IMR-90 (cell line): Measurements from ENCODE around the gene PHGDH. TPM values are rescaled to one million over a fixed set of nuclear protein-coding genes. Genes with fewer than 3 reads are reported as not detected.

Source experiments
- ATAC-seq: fragments of 200-7000 bp; cut with Tn5 transposase; 2 replicates; pipeline ENCODE4 v1.9.1; 2020; ENCODE audit warnings: low read depth, mild to moderate bottlenecking, moderate library complexity
- BruUV-seq: library from RNA; stranded (reverse); fragments of 400-500 nt; replicated peaks from 2 replicates; lab custom pipeline; 2021; lab: Mats Ljungman, UMichigan
- CTCF ChIA-PET: fragments of 300-600 bp; formaldehyde crosslinking; extraction: SDS; loops from one replicate; lab custom pipeline; 2021; ENCODE audit warnings: antibody characterized with exemption; lab: Yijun Ruan, JAX
- POLR2A ChIA-PET: fragments of 300-600 bp; sonication (Branson Sonifier 250); formaldehyde crosslinking; loops from one replicate; lab custom pipeline; 2022; ENCODE audit warnings: antibody characterized with exemption; ENCODE audit not compliant: unreplicated experiment; lab: Charles Lee
- DNase-seq: peaks from one replicate; pipeline ENCODE4 v3.0.0; 2013
- H2AFZ ChIP-seq: replicated peaks from 2 replicates; pipeline ENCODE3; 2013; ENCODE audit warnings: low read length, mild to moderate bottlenecking; ENCODE audit not compliant: poor library complexity
- H2AK5ac ChIP-seq: 2 replicates; pipeline ENCODE4 v1.6.1; 2013; ENCODE audit warnings: low read depth, low read length, inconsistent platforms
- H2AK9ac ChIP-seq: replicated peaks from 2 replicates; pipeline ENCODE3; 2013; ENCODE audit warnings: mild to moderate bottlenecking, low read depth, low read length, moderate library complexity; ENCODE audit not compliant: poor library complexity
- H2BK120ac ChIP-seq: 2 replicates; pipeline ENCODE4 v1.6.1; 2013; ENCODE audit warnings: low read depth, low read length, inconsistent platforms
- H2BK15ac ChIP-seq: 3 replicates; pipeline ENCODE4 v1.6.1; 2013; ENCODE audit warnings: low read depth, low read length, inconsistent platforms
- H2BK20ac ChIP-seq: 2 replicates; pipeline ENCODE4 v1.6.1; 2013; ENCODE audit warnings: low read depth, mild to moderate bottlenecking, inconsistent platforms, low read length, moderate library complexity
- H2BK5ac ChIP-seq: 2 replicates; pipeline ENCODE4 v1.6.1; 2013; ENCODE audit warnings: mild to moderate bottlenecking, low read depth, low read length, inconsistent platforms; ENCODE audit not compliant: poor library complexity, severe bottlenecking
- H3K14ac ChIP-seq: replicated peaks from 2 replicates; pipeline ENCODE4 v1.6.1; 2013; ENCODE audit warnings: low read depth, low read length, inconsistent platforms
- H3K18ac ChIP-seq: 2 replicates; pipeline ENCODE4 v1.6.1; 2013; ENCODE audit warnings: low read depth, low read length, control low read depth
- H3K23ac ChIP-seq: 2 replicates; pipeline ENCODE4 v1.6.1; 2013; ENCODE audit warnings: low read depth, low read length, inconsistent platforms
- H3K27ac ChIP-seq: 2 replicates; pipeline ENCODE4 v1.5.1; 2013; ENCODE audit warnings: mild to moderate bottlenecking, control low read depth, low read length; ENCODE audit not compliant: insufficient read depth
- H3K27me3 ChIP-seq: 2 replicates; pipeline ENCODE4 v1.6.1; 2013; ENCODE audit warnings: low read length; ENCODE audit not compliant: control insufficient read depth, insufficient read depth
- H3K36me3 ChIP-seq: 2 replicates; pipeline ENCODE4 v1.6.1; 2013; ENCODE audit warnings: low read length, mixed read lengths; ENCODE audit not compliant: control insufficient read depth, insufficient read depth
- H3K4ac ChIP-seq: 2 replicates; pipeline ENCODE4 v1.6.1; 2013; ENCODE audit warnings: low read depth, low read length, inconsistent platforms
- H3K4me1 ChIP-seq: 2 replicates; pipeline ENCODE4 v1.6.1; 2013; ENCODE audit warnings: low read length, mixed read lengths; ENCODE audit not compliant: control insufficient read depth, insufficient read depth
- H3K4me2 ChIP-seq: 2 replicates; pipeline ENCODE4 v1.6.1; 2013; ENCODE audit warnings: low read depth, mild to moderate bottlenecking, control low read depth, low read length, moderate library complexity
- H3K4me3 ChIP-seq: 2 replicates; pipeline ENCODE4 v1.5.1; 2013; ENCODE audit warnings: low read depth, mild to moderate bottlenecking, control low read depth, low read length, moderate library complexity; ENCODE audit not compliant: insufficient read depth
- H3K56ac ChIP-seq: 2 replicates; pipeline ENCODE4 v1.6.1; 2013; ENCODE audit warnings: low read length, inconsistent platforms; ENCODE audit not compliant: insufficient read depth; ENCODE audit errors: extremely low read depth
- H3K79me1 ChIP-seq, 2 experiments: 2 replicates each; pipeline ENCODE4 v1.6.1; 2013; ENCODE audit warnings: low read length in 2 of 2, inconsistent platforms in 1 of 2, low read depth in 1 of 2
- H3K9ac ChIP-seq: 2 replicates; pipeline ENCODE4 v1.6.1; 2013; ENCODE audit warnings: low read depth, low read length, control low read depth
- H3K9me1 ChIP-seq: 2 replicates; pipeline ENCODE4 v1.6.1; 2013; ENCODE audit warnings: low read length, inconsistent platforms; ENCODE audit not compliant: insufficient read depth
- H3K9me3 ChIP-seq: 2 replicates; pipeline ENCODE4 v1.6.1; 2013; ENCODE audit warnings: low read length; ENCODE audit not compliant: control insufficient read depth, insufficient read depth
- H4K20me1 ChIP-seq: 2 replicates; pipeline ENCODE4 v1.6.1; 2013; ENCODE audit warnings: low read length, inconsistent platforms; ENCODE audit not compliant: insufficient read depth
- H4K5ac ChIP-seq: 2 replicates; pipeline ENCODE4 v1.6.1; 2013; ENCODE audit warnings: mild to moderate bottlenecking, low read depth, low read length, control low read depth
- H4K8ac ChIP-seq, 2 experiments: 2 replicates each; pipeline ENCODE4 v1.6.1; 2013; ENCODE audit warnings: low read depth in 2 of 2, low read length in 2 of 2, control low read depth in 1 of 2, inconsistent platforms in 1 of 2
- H4K91ac ChIP-seq: 2 replicates; pipeline ENCODE4 v1.6.1; 2013; ENCODE audit warnings: low read depth, low read length, inconsistent platforms; ENCODE audit not compliant: insufficient read depth
- CHD1 ChIP-seq: IDR thresholded peaks from 2 replicates; pipeline ENCODE4 v1.6.1; 2012; ENCODE audit warnings: low read depth, low read length, improper control_type of control experiment
- CTCF ChIP-seq: conservative IDR thresholded peaks from 2 replicates; pipeline ENCODE4 v1.5.1; 2012; ENCODE audit warnings: mild to moderate bottlenecking, low read depth, low read length, improper control_type of control experiment
- MAFK ChIP-seq: IDR thresholded peaks from 2 replicates; pipeline ENCODE4 v1.6.1; 2012; ENCODE audit warnings: low read depth, low read length, improper control_type of control experiment
- MXI1 ChIP-seq: IDR thresholded peaks from 2 replicates; pipeline ENCODE4 v1.6.1; 2012; ENCODE audit warnings: low read depth, mild to moderate bottlenecking, low read length, moderate library complexity, borderline replicate concordance
- USF2 ChIP-seq: fragments of 150-350 bp; IDR thresholded peaks from 2 replicates; pipeline ENCODE4 v1.6.1; 2017; ENCODE audit warnings: mild to moderate bottlenecking, antibody characterized with exemption, low read length, low read depth
- WGBS, 2 experiments: methylation state at CpG; one replicate each; pipeline versions ENCODE4 v1.1.5 to v1.1.7; 2013; ENCODE audit warnings: missing lambda C conversion rate in 2 of 2; ENCODE audit not compliant: insufficient read length in 1 of 2; ENCODE audit errors: extremely low coverage in 2 of 2; 5-methylcytosine and 5-hydroxymethylcytosine counted together
- dilution Hi-C: fragments of 300-500 bp; cut with HindIII; formaldehyde crosslinking; loops from one replicate; pipeline ENCODE4 v1.14.3; 2018; ENCODE audit warnings: low sequenced_read_pairs; ENCODE audit not compliant: unreplicated experiment
- in situ Hi-C: fragments of 300-500 bp; cut with MboI; formaldehyde crosslinking; loops from 3 replicates; pipeline ENCODE4 v1.14.3; 2019; ENCODE audit warnings: low sequenced_read_pairs, inconsistent platforms, mixed read lengths
- intact Hi-C: fragments of 100-400 bp; cut with micrococcal nuclease; formaldehyde crosslinking; loops from 2 replicates; pipeline ENCODE4 v1.10.0; 2022
- polyA plus RNA-seq, 3 experiments: library from polyadenylated mRNA; depleted of rRNA; stranded (reverse); fragments of >200 nt; gene quantifications; 2 replicates each; pipeline ENCODE4 v1.2.3, GENCODE V29; 2012; ENCODE audit warnings: low replicate concordance in 1 of 3
- total RNA-seq: library from RNA; depleted of rRNA; stranded (reverse); fragments of >200 nt; gene quantifications from 2 replicates; pipeline ENCODE4 v1.2.3, GENCODE V29; 2012

Gene PHGDH
- total and polyA plus RNA-seq, 2 of the 4 experiments (the other 2 are of a cell fraction), result 87.9 to 331 TPM

- peak; percentile 31 for DNase-seq
- dilution Hi-C loops (no loop called here), intact Hi-C loops (loop anchor here (5.0 kb wide), 2 partner anchors 66 to 1786 kb away; partner anchors contain the start of genes GDAP2, WDR3 and ZNF697), in situ Hi-C loops (no loop called here)
- H3K14ac ChIP-seq, result peak overlapping the region; percentile 84
- H3K4me1 ChIP-seq, result peaks cover 19% of the 10 kb centered on the region
- POLR2A ChIA-PET, result no interaction called here
- peak overlapping the region; percentile 58 for H4K5ac ChIP-seq
- ATAC-seq, result peak; percentile 12
- H3K9ac ChIP-seq, result peak overlapping the region; percentile 88
- H3K9me1 ChIP-seq, result peaks cover 32% of the 10 kb centered on the region
- H3K23ac ChIP-seq, result peak overlapping the region; percentile 95
- peak overlapping the region; percentile 95 for H2AK5ac ChIP-seq
- peak overlapping the region; percentile 78 for H3K4me3 ChIP-seq
- peaks cover 40% of the 10 kb centered on the region for H4K20me1 ChIP-seq
- WGBS, 2 experiments, result 8% methylated on average over 4 of the region's 17 CpGs; no CpG with 5 or more reads in 1 of the 2 experiments
- peak overlapping the region; percentile 97 for H3K4ac ChIP-seq
- H3K27me3 ChIP-seq, result peaks cover 11% of the 10 kb centered on the region
- TF ChIP-seq MAFK, result no peak
- no peak for TF ChIP-seq CTCF
- TF ChIP-seq USF2, result peak; percentile 23; the same call in 1 of the 2 replicates
- TF ChIP-seq CHD1, result no peak
- peak; percentile 83 for TF ChIP-seq MXI1
- peaks cover 32 to 48% of the 10 kb centered on the region in 2 experiments for H3K79me1 ChIP-seq
- peak overlapping the region; percentile 96 for H4K91ac ChIP-seq
- H3K36me3 ChIP-seq, result no peaks in the 10 kb centered on the region
- CTCF ChIA-PET, result interaction anchor here (0.7 kb wide), 1 partner anchor 10 kb away, joined by 3 read pairs; no protein-coding TSS in a partner anchor
- peak overlapping the region; percentile 89 for H2BK120ac ChIP-seq
- H3K18ac ChIP-seq, result peak overlapping the region; percentile 67
- peak overlapping the region; percentile 78 for H2BK20ac ChIP-seq
- H3K9me3 ChIP-seq, result no peaks in the 10 kb centered on the region
- H2AK9ac ChIP-seq, result peak overlapping the region; percentile 98
- H3K27ac ChIP-seq, result peak overlapping the region; percentile 74
- peak overlapping the region; percentile 85; the same call in 2 of the 3 replicates for H2BK15ac ChIP-seq
- H3K4me2 ChIP-seq, result peak overlapping the region; percentile 75
- BruUV-seq, result TSS peak; percentile 54
- peak overlapping the region; percentile 92 for H3K56ac ChIP-seq
- H2AFZ ChIP-seq, result peak overlapping the region; percentile 91
- H2BK5ac ChIP-seq, result peak overlapping the region; percentile 37
- H4K8ac ChIP-seq, result peak overlapping the region; percentile 82 to 90
These were observed 1.5 kb downstream of the PHGDH start for GRCh38 chr1:119713039-119713748.
